Skeletal muscle tissue (tissue), 4 donors: ENCODE data around the gene EMD. TPM values are rescaled to one million over a fixed set of nuclear protein-coding genes. Genes with fewer than 3 reads are reported as not detected.
"Not testable (repeated sequence)": the region's sequence is repeated elsewhere in the genome, so short reads cannot be mapped to it uniquely, and the experiment has no call there.

Experiments used
- H3K27ac ChIP-seq: one replicate; pipeline ENCODE4 v1.7.0; 2013; ENCODE audit warnings: mild to moderate bottlenecking, low read depth, low read length, inconsistent platforms
- H3K27me3 ChIP-seq, 3 donors: one replicate each; pipeline ENCODE4 v1.7.0; 2013; ENCODE audit warnings: low read length in 3 of 3; ENCODE audit not compliant: control insufficient read depth in 3 of 3, insufficient read depth in 3 of 3
- H3K36me3 ChIP-seq, 3 donors: one replicate each; pipeline ENCODE4 v1.7.0; 2013; ENCODE audit warnings: low read length in 3 of 3; ENCODE audit not compliant: control insufficient read depth in 3 of 3, insufficient read depth in 3 of 3
- H3K4me1 ChIP-seq, 3 donors: one replicate each; pipeline ENCODE4 v1.7.0; 2013; ENCODE audit warnings: low read length in 3 of 3, mild to moderate bottlenecking in 3 of 3; ENCODE audit not compliant: control insufficient read depth in 3 of 3, insufficient read depth in 3 of 3
- H3K4me3 ChIP-seq, 3 donors: one replicate each; pipeline ENCODE4 v1.7.0; 2013; ENCODE audit warnings: low read length in 3 of 3
- H3K9ac ChIP-seq, 3 donors: one replicate each; pipeline ENCODE4 v1.7.0; 2013; ENCODE audit warnings: low read length in 3 of 3, mild to moderate bottlenecking in 3 of 3, moderate library complexity in 2 of 3, low read depth in 1 of 3
- H3K9me3 ChIP-seq, 3 donors: one replicate each; pipeline ENCODE4 v1.7.0; 2013; ENCODE audit warnings: low read length in 3 of 3; ENCODE audit not compliant: control insufficient read depth in 3 of 3
- total RNA-seq: library from RNA; depleted of rRNA; stranded (reverse); fragments of >200 nt; gene quantifications from one replicate; pipeline ENCODE4 v1.2.3, GENCODE V29; 2014
- donor health status: Osteomylitis.

EMD gene
- total RNA-seq, 1 donor from 2014 or later = 10.4 TPM

DNA sequence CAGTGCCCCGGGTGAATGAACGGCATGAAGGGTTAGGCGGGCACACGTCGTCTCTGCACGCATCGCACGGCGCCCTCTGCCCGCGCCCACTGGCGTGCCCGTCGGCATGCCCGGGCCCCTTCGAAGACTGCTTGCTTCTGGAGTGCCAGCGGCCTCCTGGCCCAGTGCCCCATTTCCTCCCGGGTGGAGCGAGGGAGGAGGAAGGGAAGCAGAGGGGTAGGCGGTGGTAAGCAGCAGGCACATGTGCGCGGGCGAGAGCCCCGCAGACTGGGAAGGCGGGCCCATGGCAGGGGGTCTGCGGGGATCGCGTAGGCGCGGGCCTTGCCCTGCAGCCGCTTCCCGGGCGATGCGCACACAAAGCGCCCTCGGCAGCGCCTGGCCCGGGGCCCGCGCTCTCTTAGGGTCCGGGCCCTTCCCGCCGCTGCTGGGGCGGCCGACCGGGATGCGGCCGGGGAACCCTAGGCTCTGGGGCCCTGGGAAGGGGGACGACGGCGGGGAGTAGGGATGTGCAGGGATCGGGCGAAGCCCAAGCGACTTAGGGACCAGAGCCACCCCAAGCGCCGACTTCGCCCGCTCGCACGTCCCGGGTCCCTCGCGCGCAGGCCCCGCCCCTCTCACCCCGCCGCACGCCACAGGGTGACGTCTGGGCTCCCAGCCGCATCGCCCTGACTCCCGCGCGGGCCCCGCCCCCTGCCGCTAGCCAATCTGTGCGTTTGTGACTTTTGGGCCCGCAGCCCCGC, 866 bp upstream of the EMD start:
- H3K27ac ChIP-seq = peak overlapping the region; percentile 84
- no peaks in the 10 kb centered on the region for H3K27me3 ChIP-seq
- H3K4me1 ChIP-seq = peaks cover 22 to 35% (median 27%) of the 10 kb centered on the region in 3 donors
- H3K9me3 ChIP-seq = no peaks in the 10 kb centered on the region
- H3K9ac ChIP-seq = peak overlapping the region; percentile 43 to 79 (median 65)
- H3K36me3 ChIP-seq = peaks cover 0 to 4% (median 3%) of the 10 kb centered on the region in 3 donors
- peak overlapping the region in 2 of 3 donors; percentile 61 to 66 for H3K4me3 ChIP-seq

DNA sequence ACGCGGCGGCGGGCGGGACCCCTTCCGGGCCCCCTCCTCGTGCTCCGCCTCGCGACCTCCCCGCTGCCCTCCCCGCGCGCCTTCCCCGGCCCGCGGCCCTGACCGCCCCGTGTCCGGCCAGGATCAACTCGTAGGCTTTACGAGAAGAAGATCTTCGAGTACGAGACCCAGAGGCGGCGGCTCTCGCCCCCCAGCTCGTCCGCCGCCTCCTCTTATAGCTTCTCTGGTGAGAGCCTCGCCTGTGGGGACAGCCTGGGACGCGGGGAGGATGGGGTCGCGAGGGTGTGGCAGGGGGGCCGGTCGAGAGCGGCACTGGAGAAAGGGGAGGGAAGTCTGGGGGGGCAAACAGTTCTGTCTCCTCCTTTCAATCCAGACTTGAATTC, 465 bp downstream of the EMD start:
- H3K9ac ChIP-seq = peak overlapping the region; percentile 79 to 97 (median 92)
- H3K36me3 ChIP-seq = peaks cover 0 to 4% (median 3%) of the 10 kb centered on the region in 3 donors
- H3K4me1 ChIP-seq = peaks cover 12 to 23% (median 20%) of the 10 kb centered on the region in 3 donors
- H3K4me3 ChIP-seq = peak overlapping the region; percentile 73 to 79 (median 76)
- H3K27me3 ChIP-seq = no peaks in the 10 kb centered on the region
- H3K27ac ChIP-seq = peak overlapping the region; percentile 98
- H3K9me3 ChIP-seq = no peaks in the 10 kb centered on the region

DNA sequence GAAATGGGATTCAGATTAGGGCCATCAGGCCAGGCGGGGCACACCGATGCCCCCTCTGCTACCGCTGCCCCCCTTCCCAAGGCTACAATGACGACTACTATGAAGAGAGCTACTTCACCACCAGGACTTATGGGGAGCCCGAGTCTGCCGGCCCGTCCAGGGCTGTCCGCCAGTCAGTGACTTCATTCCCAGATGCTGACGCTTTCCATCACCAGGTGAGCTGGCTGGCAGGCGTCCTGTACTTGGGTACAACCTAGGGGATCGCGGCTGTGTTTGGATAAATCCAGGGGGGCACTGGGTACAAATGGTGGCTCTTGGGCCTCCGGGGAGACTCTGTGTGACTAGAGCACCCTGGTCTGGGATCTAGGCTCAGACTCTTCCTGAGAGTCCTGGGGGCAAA, 1.1 kb downstream of the EMD start:
- Histone ChIP-seq H3K36me3 (peaks cover 0 to 4% (median 3%) of the 10 kb centered on the region in 3 donors), H3K9me3 (no peaks in the 10 kb centered on the region), H3K27me3 (no peaks in the 10 kb centered on the region), H3K4me1 (peaks cover 12 to 23% (median 16%) of the 10 kb centered on the region in 3 donors), H3K27ac (peak overlapping the region; percentile 98), H3K4me3 (peak overlapping the region; percentile 73 to 79 (median 76)), H3K9ac (peak overlapping the region; percentile 79 to 97 (median 92))

DNA sequence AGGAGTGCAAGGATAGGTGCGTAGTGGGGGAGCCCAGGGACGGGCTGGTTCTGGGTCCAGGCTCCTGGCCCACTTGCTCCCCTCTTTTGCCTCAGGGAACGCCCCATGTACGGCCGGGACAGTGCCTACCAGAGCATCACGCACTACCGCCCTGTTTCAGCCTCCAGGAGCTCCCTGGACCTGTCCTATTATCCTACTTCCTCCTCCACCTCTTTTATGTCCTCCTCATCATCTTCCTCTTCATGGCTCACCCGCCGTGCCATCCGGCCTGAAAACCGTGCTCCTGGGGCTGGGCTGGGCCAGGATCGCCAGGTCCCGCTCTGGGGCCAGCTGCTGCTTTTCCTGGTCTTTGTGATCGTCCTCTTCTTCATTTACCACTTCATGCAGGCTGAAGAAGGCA, 1.7 kb downstream of the EMD start:
- Histone ChIP-seq H3K4me1 (peaks cover 12 to 23% (median 16%) of the 10 kb centered on the region in 3 donors), H3K4me3 (peak overlapping the region in 2 of 3 donors; percentile 73 to 79), H3K27ac (no peak overlapping the region), H3K27me3 (no peaks in the 10 kb centered on the region), H3K36me3 (peaks cover 0 to 4% (median 3%) of the 10 kb centered on the region in 3 donors), H3K9me3 (no peaks in the 10 kb centered on the region), H3K9ac (peak overlapping the region in 2 of 3 donors; percentile 79 to 97)

DNA sequence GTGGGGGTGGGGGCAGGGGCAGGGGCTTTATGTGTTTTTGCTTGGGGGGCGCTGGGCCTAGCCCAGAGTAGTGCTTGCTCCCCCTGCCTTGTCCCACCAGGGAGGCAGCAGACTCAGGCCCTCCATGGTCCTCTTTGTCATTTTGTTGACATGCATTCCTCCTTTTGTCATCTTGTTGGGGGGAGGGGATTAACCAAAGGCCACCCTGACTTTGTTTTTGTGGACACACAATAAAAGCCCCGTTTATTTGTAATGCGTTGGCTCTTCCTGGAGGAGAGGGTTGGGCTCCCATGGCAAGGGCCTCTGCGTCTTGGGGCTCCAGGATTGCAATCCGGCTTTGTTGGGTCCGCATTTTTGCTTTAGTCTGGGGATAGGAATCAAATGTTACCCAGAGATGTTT, 2.2 kb downstream of the EMD start:
- no peaks in the 10 kb centered on the region for H3K27me3 ChIP-seq
- no peaks in the 10 kb centered on the region for H3K9me3 ChIP-seq
- H3K36me3 ChIP-seq = peaks cover 0 to 4% (median 3%) of the 10 kb centered on the region in 3 donors
- H3K4me3 ChIP-seq = no peak overlapping the region
- no peak overlapping the region for H3K27ac ChIP-seq
- H3K9ac ChIP-seq = no peak overlapping the region
- peaks cover 12 to 23% (median 16%) of the 10 kb centered on the region in 3 donors for H3K4me1 ChIP-seq

DNA sequence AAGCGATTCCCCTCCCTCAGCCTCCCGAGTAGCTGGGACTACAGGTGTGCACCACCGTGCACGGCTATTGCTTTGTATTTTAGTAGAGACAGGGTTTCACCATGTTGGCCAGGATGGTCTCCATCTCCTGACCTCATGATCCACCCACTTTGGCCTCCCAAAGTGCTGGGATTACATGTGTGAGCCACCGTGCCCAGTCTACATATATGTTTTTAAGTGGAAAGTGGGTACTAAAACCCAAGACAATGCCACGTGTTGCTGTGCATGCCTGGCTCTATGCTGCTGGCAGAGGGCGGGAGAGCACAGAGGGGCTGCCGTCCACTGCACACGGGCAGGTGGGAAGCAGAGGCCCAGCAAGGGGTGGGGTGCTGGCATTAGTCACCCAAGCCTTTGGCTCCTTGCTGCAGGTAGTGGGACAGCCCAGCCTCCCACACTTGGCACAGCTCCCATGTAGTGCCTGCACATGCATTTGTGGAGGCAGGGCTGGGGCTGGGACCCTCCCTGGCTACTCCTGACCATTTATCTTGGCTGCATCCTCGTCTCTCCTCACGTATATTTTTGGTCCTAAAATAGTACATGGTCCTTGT, 3.5 kb downstream of the EMD start:
- peaks cover 0 to 4% (median 3%) of the 10 kb centered on the region in 3 donors for H3K36me3 ChIP-seq
- no peaks in the 10 kb centered on the region for H3K9me3 ChIP-seq
- no peak overlapping the region for H3K4me3 ChIP-seq
- no peaks in the 10 kb centered on the region for H3K27me3 ChIP-seq
- peaks cover 12 to 23% (median 16%) of the 10 kb centered on the region in 3 donors for H3K4me1 ChIP-seq
- H3K9ac ChIP-seq = no peak overlapping the region
- H3K27ac ChIP-seq = no peak overlapping the region

DNA sequence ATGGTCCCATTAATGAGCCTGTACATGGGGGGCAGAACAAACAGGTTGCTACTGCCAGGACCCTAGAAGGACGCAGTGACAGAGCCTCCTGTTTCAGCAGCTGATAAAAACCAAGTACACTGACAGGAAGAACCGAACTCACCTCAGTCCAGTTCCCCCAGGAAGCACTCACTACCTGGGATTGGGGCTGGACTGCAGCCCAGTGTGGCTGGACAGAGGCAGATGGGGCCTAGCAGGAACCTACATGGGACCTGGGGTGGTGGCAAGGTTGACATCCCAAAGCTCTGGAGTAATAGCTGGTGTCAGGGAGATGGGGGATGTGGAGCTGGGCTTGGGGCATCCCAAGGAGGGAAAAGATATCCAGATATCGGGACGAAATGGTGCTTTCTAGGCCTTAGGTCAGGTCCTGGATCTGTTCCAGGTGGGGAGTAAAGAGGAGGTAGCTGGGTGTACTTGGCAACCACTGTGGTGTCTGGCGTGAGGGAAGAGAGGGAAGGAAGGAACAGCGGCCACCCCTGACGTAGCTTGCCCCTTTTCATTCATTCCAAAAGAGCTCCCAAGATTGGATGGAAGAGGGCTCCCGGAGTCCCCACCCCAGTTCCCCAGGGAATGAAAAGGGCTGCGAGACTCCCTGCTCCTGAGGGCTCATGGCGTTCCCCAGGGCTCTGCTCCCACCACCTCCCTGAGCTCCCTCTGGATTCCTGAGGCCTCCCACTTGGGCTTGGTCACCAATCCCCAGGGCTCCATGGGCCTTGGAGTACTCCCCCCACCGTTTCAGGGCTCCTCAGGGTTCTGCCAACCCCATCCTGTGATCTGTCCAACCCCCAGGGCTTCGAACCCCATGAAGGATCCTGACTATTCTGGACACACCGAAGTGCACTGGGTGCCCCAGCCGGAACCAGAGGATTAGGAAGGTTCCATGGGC, 4.5 kb downstream of the EMD start:
- Histone ChIP-seq H3K4me1 (peaks cover 9 to 16% (median 11%) of the 10 kb centered on the region in 3 donors), H3K9ac (no peak overlapping the region), H3K27me3 (no peaks in the 10 kb centered on the region), H3K9me3 (no peaks in the 10 kb centered on the region), H3K27ac (no peak overlapping the region), H3K36me3 (peaks cover 0 to 4% (median 3%) of the 10 kb centered on the region in 3 donors), H3K4me3 (no peak overlapping the region)

DNA sequence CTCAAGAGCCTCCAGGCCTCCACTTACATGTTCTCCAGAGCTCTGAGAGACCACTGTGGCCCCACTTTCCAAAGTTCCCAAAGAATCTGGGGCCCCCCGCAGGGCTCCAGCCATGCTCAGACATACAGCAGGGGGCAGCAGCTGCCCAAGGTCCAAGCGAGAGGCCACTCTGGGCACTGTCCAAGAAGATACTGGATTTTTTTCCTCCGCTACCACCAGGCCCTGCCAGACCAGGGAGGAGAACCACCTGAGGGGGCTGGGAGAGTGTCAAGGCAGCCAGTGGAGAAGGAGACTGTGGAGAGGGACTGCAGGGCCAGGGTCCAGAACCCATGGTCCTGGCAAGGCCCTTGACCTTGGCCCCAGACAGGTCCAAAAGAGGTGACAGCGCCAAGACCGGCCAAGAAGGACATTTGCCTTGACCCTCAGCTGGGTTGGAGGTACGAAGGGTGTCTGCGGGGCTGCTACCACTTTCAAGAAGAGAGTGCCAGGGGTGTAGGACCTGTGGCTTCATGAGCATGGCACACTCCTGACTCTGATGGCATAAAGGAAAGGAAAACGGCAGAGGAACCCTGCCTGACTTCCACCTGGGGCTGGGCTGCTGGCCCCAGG, 5.3 kb downstream of the EMD start:
- H3K4me3 ChIP-seq = no peak overlapping the region
- no peaks in the 10 kb centered on the region for H3K27me3 ChIP-seq
- no peaks in the 10 kb centered on the region for H3K9me3 ChIP-seq
- H3K36me3 ChIP-seq = peaks cover 0 to 4% (median 3%) of the 10 kb centered on the region in 3 donors
- H3K4me1 ChIP-seq = peaks cover 9 to 16% (median 11%) of the 10 kb centered on the region in 3 donors
- no peak overlapping the region for H3K9ac ChIP-seq
- no peak overlapping the region for H3K27ac ChIP-seq

DNA sequence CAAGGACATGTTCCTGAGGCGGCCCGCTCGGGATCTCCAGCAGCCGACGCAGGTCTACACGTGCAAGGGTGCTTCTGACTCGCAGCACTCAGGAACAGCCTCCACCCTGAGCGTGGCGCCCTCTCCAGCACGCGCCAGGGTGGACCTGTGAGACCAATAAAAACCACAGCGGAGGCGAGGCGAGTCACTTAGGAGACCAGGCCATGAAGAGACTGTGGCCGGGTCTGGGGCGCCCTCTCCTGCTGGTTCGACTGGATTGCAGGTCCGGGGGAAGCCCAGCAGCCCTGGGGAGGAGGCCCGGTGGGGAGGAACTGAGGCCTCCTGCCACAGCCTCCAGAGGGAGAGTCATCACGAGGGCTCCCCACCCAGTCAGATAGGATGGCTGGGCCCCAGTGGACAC, 9.0 kb downstream of the EMD start:
- H3K4me3 ChIP-seq, H3K9ac ChIP-seq, H3K4me1 ChIP-seq, H3K36me3 ChIP-seq, H3K27me3 ChIP-seq, H3K9me3 ChIP-seq, H3K27ac ChIP-seq: not testable (repeated sequence)
